Activated CD4-positive, alpha-beta T cell treated with anti-CD3 and anti-CD28 coated beads for 1 hour (primary cell): Measurements from ENCODE around the gene ABCC6.
"Not testable (repeated sequence)": the region's sequence is repeated elsewhere in the genome, so short reads cannot be mapped to it uniquely, and the experiment has no call there.

Experiments used
- DNase-seq: peaks from one replicate; pipeline ENCODE4 v3.0.0-alpha.2; 2020

The ABCC6 gene

GRCh38 chr16:16221382-16221781 lies 1.9 kb downstream of the ABCC6 start:
- DNase-seq = not testable (repeated sequence)

GRCh38 chr16:16220449-16220848 lies 2.8 kb downstream of the ABCC6 start:
- DNase-seq = not testable (repeated sequence)

- not testable (repeated sequence) for DNase-seq
These were observed 4.5 kb downstream of the ABCC6 start for GRCh38 chr16:16218787-16219186.

GRCh38 chr16:16218349-16218748 lies 4.9 kb downstream of the ABCC6 start:
- not testable (repeated sequence) for DNase-seq

GRCh38 chr16:16213863-16214293 lies 9.4 kb downstream of the ABCC6 start:
- DNase-seq = not testable (repeated sequence)

- DNase-seq = not testable (repeated sequence)
These were observed 11.9 kb downstream of the ABCC6 start for GRCh38 chr16:16211404-16211803.

GRCh38 chr16:16208461-16208860 lies 14.8 kb downstream of the ABCC6 start:
- DNase-seq = not testable (repeated sequence)

- not testable (repeated sequence) for DNase-seq
These were observed 15.4 kb downstream of the ABCC6 start for GRCh38 chr16:16207787-16208334.

GRCh38 chr16:16207097-16207786 lies 16.1 kb downstream of the ABCC6 start:
- not testable (repeated sequence) for DNase-seq

GRCh38 chr16:16205864-16206263 lies 17.4 kb downstream of the ABCC6 start:
- DNase-seq = not testable (repeated sequence)

- DNase-seq = not testable (repeated sequence)
These were observed 18.7 kb downstream of the ABCC6 start for GRCh38 chr16:16204552-16204951.

- not testable (repeated sequence) for DNase-seq
These were observed 19.8 kb downstream of the ABCC6 start for GRCh38 chr16:16203494-16203893.

GRCh38 chr16:16202400-16203143 lies 20.7 kb downstream of the ABCC6 start:
- not testable (repeated sequence) for DNase-seq

- DNase-seq = not testable (repeated sequence)
These were observed 21.4 kb downstream of the ABCC6 start for GRCh38 chr16:16201880-16202279.

- not testable (repeated sequence) for DNase-seq
These were observed 22.9 kb downstream of the ABCC6 start for GRCh38 chr16:16200391-16200790.

GRCh38 chr16:16199428-16199827 lies 23.9 kb downstream of the ABCC6 start:
- DNase-seq = not testable (repeated sequence)

- no peak for DNase-seq
These were observed 25.3 kb downstream of the ABCC6 start for GRCh38 chr16:16197966-16198365.

GRCh38 chr16:16197331-16197730 lies 26.0 kb downstream of the ABCC6 start:
- DNase-seq = no peak

GRCh38 chr16:16196099-16196498 lies 27.2 kb downstream of the ABCC6 start:
- no peak for DNase-seq

GRCh38 chr16:16191493-16192167 lies 31.7 kb downstream of the ABCC6 start:
- DNase-seq = no peak

- DNase-seq = not testable (repeated sequence)
These were observed 32.3 kb downstream of the ABCC6 start for GRCh38 chr16:16190966-16191365.

- no peak for DNase-seq
These were observed 32.7 kb downstream of the ABCC6 start for GRCh38 chr16:16190546-16190945.

- no peak for DNase-seq
These were observed 33.5 kb downstream of the ABCC6 start for GRCh38 chr16:16189842-16190241.
